Activated CD8-positive, alpha-beta memory T cell treated with anti-CD3 and anti-CD28 coated beads for 1 hour (primary cell): ENCODE data around the gene RHBDF2.
"Not testable (repeated sequence)": the region's sequence is repeated elsewhere in the genome, so short reads cannot be mapped to it uniquely, and the experiment has no call there.

Experiments
- DNase-seq, 2 donors: peaks; one replicate each; pipeline ENCODE4 v3.0.0-alpha.2; 2020; ENCODE audit warnings: low read depth in 1 of 2; ENCODE audit errors: extremely low read depth in 1 of 2

The RHBDF2 gene

DNA sequence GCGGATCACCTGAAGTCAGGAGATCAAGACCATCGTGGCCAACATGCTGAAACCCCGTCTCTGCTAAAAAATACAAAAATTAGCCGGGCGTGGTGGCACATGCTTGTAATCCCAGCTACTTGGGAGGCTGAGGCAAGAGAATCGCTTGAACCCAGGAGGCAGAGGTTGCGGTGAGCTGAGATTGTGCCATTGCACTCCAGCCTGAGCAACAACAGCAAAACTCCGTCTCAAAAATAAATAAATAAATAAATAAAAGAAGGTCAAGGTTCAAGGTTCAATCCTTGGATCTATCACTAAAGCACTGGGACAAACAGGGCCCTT lies 24.2 kb upstream of the RHBDF2 start:
- not testable (repeated sequence) for DNase-seq

DNA sequence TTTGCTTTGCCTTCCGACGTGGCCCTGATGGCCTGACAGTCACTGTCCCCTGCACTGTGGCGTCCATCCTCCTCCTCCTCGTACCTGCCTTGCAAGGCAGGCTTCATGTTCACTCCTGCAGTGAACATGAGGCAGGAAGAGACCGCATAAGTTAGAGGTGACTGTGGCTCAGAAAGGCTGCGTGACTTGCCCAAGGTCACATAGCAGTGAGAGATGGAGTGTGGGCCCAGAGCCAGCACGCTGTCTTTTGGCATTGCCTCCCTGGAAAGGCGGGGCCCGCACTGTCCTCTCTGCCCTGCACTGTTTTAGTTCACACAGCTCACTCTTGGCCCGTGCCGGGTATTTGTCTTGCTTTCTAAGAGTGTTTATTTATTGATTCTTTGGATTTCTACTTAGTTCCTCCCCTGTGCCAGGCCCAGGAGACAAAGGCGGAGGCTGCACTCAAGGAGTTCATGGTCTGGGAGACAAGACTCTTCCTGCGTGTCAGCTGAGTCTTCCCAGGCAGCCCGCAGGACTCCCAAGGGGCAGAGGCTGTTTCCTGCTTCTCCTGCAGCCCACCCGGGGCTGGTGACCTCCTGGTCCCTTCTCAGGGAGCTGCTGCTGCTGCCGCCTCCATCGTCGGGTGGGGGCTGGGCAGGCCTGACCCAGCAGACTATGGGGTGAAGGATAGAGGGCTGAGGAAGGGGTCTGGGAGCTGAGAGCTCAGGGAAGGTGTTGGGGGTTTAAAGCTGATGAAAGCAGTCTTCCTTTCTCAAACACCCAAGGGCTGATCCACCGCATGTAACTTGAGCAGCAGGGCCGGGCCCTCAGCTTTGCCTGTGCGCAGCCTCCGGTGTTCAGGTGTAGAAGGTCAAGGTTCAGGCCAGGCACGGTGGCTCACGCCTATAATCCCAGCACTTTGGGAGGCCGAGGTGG lies 23.6 kb upstream of the RHBDF2 start:
- DNase-seq: no peak

DNA sequence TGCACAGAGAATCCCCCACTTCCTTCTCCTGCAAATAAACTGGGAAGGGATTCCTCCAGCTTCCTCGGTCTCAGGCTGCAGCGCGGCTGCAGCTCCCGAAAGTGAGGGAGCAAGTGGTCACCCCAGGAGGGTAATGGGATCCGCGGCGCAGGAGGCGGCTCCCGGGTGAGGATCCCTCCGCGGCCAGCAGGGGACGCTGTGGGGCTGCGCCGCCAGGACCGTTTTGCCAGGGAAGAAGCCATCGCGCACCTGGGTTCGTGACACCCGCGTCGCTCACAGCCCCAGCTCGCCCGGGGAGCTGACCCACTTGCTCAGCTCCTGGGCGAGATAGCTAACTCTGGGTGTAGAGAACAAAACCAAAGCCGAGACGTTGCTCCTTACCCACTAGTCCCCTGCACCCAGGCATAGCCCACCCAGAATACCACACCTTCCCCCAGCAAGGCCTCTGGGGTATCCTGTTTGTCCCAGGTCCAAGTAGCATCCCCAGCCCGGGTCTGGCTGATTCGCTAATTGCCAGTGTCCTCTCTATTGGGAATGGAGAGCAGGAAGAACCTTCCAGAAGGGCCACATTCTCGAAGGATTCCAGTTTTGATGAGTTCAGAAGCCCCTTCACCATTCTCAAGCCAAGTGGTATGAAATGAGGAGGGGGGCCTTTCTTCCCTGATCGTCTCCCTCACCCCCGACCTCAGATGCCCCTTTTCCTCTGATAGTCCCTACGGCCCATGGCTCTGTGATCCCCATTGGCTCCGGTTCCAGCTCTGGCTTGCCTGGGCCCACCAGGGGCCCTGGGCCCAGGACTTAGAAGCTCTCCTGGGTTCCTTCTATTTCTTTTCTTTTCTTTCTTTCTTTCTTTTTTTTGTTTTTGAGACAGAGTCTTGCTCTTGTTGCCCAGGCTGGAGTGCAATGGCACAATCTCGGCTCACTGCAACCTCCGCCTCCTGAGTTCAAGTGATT lies 22.1 kb upstream of the RHBDF2 start:
- peak; percentile 56 to 75 for DNase-seq

DNA sequence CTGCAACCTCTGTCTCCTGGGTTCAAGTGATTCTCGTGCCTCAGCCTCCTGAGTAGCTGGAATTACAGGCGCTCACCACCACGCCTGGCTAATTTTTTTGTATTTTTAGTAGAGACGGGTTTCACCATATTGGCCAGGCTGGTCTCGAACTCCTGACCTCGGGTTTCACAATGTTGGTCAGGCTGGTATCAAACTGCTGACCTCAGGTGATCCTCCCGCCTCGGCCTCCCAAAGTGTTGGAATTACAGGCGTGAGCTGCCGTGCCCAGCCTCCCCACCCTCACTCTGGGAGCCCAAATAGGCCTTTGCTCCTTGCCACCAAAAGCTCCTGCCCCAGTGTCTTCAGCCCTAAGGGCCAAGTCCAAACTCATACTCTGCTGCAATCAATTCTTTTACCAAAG lies 20.5 kb upstream of the RHBDF2 start:
- DNase-seq: not testable (repeated sequence)

DNA sequence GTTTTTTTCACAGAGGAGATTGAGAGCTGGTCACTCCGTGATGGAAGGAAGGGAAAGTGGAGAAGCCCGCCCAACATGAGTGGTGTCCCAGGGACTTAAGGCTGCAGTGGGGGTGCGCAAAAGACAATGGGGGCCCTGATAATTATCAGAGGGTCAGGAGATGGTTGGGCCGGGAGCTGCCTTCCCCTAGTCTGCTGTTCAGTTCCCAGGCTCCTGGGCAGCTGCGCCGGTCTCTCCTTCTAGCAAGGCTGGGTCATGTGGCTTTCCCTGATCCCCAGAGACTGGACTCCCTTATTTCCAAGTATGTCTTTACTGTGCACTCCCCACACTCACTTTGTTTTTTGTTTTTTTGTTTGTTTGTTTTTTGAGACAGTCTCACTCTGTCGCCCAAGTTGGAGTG lies 20.0 kb upstream of the RHBDF2 start:
- no peak for DNase-seq

DNA sequence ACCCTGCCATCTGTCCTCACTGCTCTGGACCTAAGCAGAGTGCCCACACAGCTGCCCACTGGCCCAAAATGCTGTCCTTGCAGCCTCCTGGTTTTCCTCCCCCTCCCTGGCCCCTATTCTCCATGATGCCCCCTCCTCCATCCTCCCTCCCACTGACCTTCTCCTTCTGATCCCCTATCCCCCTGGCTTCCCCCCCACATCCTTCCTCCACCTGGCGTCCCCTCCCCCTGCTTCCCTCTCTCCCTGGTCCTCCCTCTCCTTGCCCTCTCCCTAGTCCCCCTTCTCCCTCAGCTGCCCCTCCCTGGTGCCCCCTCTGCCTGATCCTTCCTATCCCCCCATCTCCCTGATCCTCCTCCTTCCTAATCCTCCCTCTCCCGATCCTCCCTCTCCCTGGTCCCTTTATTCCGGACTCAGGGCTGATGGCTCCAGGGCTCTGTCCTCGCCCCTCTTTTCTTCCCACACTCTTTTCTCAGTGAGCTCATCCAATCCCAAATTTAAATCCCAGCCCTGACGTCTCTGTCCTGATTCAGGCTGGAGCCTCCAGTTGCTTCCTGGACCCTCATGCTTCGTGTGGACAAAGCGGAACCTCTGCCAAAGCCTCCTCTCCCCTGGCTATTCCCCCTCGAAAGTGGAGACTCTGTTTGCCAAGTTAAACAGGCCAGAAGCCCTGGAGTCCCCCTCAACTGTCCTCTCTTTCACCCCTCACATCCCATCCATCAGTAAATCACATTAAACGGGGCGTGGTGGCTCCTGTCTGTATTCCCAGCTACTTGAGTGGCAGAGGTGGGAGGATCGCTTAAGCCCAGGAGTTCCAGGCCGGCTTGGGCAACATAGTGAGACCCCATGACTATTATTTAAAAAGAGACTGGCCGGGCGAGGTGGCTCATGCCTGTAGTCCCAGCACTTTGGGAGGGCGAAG lies 18.1 kb upstream of the RHBDF2 start:
- no peak for DNase-seq

DNA sequence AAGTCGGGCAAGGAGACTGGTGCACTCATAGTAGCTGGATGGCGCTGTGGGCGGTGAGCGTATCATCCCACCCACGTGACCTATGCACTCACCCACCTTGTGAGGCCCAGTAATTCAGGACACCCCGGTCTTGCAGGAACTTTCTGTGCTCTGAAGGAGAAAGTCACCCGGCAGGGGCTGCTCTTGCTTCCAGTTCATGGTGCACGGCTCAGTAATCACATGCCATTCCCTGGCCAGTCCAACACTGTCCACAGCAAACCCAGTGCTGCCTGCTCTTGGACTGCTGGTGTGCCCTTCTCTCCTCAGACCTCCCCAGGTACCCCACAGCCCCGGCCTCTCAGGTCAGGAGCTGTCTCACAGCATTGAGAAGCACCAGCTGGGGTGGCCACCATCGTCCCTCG lies 16.4 kb upstream of the RHBDF2 start:
- DNase-seq: no peak

DNA sequence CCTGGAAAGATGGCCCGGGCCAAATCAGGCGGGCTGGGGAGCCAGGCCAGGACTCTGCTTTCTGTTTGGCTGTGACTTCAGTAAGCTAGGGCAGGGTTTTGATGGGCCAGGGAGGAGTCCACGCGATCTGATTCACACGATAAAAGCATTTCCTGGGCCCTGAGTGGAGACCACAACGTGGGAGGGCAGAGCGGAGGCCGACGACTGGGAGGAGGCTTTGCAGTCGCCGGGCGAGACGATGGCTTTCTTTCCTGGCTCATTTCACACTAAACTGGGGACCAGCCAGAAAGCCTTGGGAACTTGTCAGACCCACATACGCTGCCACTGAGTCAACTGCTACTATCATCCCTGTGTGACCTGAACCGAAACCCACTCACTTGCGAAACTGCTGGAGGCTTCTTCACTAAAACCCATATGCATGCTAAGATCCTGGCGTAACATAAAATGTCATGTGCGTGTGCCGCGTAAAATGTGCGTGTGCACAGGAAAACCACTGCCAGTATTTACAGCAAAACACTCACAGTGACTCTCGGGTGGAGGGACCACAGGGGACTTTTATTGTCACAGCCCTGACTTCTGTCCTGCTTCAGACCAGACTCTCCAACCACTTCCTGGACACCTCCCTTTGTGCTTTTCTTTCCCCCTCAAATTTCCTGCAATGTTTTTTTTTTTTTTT lies 14.2 kb upstream of the RHBDF2 start:
- DNase-seq: peak; percentile 58 to 77

DNA sequence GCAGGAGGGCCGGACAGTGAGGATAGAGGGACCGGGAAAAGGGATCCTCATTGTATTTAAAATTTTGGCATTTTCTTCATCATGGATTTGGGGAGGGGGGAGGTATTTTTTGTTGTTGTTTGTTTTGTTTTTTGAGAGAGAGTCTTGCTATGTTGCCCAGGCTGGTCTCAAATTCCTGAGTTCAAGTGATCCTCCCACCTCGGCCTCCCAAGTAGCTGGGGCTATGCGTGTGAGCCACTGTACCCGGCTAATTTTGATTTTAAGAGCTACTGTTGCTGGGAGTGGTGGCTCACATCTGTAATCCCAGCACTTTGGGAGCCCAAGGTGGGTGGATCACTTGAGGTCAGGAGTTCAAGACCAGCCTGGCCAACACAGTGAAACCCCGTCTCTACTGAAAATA lies 13.1 kb upstream of the RHBDF2 start:
- DNase-seq: not testable (repeated sequence)

DNA sequence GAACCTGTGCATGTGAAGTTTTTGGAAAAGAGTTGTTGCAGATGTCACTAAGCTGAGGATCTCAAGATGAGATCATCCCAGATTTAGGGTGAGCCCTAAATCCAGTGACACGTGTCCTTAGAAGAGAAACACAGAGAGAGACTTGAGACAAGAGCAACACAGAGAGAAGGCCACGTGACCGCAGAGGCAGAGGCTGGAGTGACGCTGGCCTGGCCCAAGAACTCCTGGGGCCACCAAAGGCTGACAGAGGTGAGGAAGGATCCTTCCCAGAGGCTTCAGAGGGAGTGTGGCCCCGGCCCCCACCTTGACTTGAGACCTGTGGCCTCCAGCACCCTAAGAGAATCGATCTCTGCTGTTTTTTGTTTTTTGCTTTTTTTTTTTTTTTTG lies 12.1 kb upstream of the RHBDF2 start:
- no peak for DNase-seq

DNA sequence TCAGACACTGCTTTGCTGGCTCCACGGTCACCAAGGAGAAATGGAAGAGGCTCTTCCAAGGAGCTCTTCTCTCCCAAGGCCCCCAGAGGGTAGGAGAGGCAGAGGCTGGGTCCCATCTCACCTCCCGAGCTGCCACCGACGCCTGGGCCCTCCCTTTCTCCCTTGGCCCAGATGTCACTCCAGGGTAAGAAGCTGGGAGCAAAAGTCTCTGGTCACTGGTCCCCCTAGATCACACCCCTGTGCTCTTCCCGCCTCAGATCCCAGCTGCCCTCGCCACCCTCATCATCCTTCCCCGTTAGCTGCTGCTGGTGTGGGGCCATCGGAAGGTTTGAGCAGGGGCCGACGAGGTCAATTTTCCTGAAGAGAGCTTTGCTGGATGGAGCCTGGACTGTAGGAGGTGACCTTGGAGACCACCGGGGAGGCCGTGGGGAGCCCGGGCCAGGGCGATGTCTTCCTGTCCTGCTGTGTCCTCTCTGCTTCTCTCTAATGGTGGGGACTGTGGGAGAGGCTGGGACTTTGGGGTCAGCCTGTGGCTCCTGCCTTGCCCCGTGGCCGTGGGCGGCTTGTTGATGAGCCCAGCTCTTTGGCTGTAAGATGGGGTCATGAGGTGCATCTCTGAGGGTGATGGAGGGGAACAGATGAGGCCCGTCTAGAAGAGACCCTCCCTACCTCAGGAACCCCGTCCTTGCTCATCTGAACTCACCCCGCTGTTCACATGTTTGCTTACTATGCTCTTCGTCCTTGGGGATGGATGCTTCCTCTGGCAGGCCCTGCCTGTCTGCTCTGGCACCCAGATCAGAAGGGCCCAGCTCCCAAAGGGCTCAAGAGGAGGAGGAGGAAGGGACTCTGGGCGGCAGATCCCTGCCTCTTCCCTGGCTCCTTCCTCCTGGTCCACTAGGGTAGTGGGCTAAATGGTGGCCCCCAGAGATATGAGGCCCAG lies 11.4 kb upstream of the RHBDF2 start:
- no peak for DNase-seq

DNA sequence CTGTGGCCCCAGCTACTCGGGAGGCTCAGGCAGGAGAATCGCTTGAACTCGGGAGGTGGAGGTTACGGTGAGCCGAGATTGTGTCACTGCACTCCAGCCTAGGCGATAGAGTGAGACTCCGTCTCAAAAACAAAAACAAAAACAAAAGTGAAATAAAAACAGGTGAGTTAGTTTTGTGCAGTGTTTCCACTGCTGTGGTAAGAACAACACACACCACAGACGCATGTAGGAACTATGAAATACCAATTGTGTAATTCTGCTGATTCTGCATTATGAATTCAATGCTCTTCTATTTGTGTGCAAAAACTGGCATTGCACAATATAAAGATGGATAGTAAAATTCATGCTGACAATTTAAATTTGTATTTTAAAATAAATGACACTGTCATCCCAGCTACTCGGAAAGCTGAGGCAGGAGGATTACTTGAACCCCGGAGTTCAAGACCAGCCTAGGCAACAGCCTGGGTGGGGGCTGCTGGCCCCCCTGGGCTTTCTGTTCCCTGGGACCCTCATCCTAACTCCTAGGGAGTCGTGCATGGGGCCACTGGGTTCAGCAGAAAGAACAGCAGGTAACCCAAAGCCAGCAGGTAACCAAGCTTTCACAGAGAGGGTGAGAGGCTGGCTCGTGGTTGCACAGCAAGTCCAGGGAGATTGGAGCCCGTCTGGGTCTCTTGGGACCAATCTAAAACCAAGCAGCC lies 10.6 kb upstream of the RHBDF2 start:
- DNase-seq: no peak

DNA sequence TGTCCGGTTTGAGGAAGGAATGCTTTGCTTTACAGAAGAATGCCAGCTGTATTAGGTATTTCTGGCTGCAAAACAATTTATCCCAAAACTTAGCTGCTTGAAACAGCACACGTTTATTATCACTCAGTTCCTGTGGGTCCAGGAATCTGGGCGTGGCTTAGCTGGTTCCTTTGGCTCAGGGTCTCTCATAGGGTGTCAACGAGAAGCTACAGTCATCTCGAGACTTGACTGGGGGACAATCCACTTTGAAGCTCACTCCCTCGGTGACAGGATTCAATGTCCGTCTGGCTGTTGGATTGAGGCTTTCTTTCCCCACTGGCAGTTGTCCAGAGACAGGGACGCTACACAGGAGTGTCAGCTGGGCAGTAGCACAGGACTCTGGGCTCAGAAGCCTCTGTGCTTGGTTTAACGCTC lies 9.6 kb upstream of the RHBDF2 start:
- no peak for DNase-seq

DNA sequence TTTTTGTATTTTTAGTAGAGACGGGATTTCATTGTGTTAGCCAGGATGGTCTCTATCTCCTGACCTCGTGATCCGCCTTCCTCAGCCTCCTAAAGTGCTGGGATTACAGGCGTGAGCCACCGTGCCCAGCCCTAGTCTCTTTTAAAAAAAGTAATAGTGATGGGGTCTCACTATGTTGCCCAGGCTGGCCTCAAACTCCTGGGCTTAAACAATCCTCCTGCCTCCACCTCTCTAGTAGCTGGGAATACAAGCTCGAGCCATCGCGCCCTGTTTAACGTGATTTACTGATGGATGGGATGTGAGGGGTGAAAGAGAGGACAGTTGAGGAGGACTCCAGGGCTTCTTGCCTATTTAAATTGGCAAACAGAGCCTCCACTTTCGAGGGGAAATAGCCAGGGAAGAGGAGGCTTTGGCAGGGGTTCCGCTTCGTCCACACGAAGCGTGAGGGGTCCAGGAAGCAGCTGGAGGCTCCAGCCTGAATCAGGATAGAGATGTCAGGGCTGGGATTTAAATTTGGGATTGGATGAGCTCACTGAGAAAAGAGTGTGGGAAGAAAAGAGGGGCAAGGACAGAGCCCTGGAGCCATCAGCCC lies 7.3 kb upstream of the RHBDF2 start:
- DNase-seq: not testable (repeated sequence)

DNA sequence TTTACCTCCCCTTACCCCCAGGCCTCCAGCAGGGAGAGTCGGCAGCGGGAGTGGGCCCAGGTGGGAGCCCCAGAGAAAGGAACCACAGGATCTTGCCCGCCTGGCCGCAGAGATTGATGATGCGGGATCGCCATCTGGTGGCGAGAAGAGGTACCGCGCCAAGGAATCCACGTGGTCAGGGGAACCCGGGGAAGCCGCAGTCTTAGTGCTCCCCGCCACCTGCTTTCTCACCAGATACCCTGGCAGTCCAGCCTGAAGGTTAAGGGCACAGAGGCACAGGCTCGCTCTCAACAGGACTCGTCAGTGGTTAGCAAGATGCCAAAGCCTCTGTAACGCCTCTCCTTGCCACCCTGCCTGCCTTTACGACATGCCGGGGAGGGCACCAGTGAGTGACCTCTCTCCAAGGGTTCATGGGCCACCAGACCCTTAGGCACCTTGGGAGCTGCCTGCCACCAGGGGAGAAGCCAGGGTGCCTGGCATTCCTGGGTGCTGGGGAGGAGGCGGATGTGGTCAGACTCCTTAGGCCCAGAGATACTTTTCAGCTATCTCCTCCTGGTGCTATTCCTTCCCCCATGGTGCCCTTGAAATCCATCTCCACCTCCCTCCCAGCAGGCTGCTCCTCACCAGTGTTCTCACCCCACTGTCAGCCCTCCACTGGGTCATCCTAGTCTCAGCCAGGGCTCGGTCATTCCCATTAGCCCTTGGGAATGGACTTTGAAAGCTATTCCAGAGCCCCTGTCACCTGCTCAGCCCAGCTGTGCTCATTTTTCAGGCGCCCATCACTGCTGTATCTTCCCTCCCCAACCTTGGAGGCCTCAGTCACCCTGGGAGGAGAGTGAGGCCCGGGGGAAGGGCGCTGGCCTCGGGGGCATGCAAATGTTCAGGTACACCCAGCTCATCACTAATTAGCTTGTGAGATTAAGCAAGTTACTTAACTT lies 5.5 kb upstream of the RHBDF2 start:
- DNase-seq: peak; percentile 75 to 79

DNA sequence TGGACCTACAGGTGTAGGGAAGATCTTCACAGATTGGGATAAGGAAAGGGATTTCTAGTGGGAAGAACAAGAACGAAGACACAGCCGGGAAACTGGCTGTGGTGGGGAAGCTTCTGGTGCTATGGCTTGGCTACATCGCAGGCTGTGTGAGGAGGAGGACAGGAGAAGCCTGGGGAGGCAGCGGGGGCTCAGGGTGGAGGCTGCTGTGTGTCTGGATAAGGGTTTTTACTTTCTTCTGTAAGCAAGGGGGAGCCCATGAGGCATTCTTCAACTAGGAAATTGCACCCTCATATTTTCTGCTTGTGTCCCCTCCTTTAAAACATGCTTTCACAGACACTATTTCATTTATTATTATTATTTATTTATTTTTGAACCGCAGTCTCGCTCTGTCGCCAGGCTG lies 2.9 kb upstream of the RHBDF2 start:
- no peak for DNase-seq
